ENCODE results near the gene CNOT1. TPM values are rescaled to one million over a fixed set of nuclear protein-coding genes. Genes with fewer than 3 reads are reported as not detected.

Gene CNOT1
- polyA plus RNA-seq, 1 donor from 2014 or later: 66.2 TPM

GRCh38 chr16:58563775-58564174, 65.9 kb downstream of the CNOT1 start:
- no peak overlapping the region for H3K27ac ChIP-seq (ENCODE audit: low read length)
- H4K20me1 ChIP-seq (ENCODE audit: insufficient read depth): no peaks in the 10 kb centered on the region
- H3K4me3 ChIP-seq (ENCODE audit: low read length): no peak overlapping the region
- no peaks in the 10 kb centered on the region for H3K36me3 ChIP-seq (ENCODE audit: insufficient read depth, low read length)
- H2AFZ ChIP-seq (ENCODE audit: low read depth, low read length): no peak overlapping the region
- no peaks in the 10 kb centered on the region for H3K9me3 ChIP-seq (ENCODE audit: low read length)
- no peak overlapping the region for H3K4me2 ChIP-seq (ENCODE audit: low read length)
- no peaks in the 10 kb centered on the region for H3K79me2 ChIP-seq (replicated peaks; ENCODE audit: insufficient read depth, low read length)
- H3K27me3 ChIP-seq (ENCODE audit: insufficient read depth, low read depth, low read length): no peaks in the 10 kb centered on the region
- no peak overlapping the region for H3K9ac ChIP-seq (ENCODE audit: low read length)
- H3F3A ChIP-seq (ENCODE audit: insufficient read depth, low read length, poor library complexity, severe bottlenecking): no peaks in the 10 kb centered on the region
- no peak for TF ChIP-seq RAD21 (conservative IDR thresholded peaks at IDR 0.05)
- no peak for TF ChIP-seq EP300 (conservative IDR thresholded peaks at IDR 0.05; ENCODE audit: poor library complexity, severe bottlenecking)
- H3K9me2 ChIP-seq (ENCODE audit: insufficient read depth, low read length): no peaks in the 10 kb centered on the region

- H3K9me3 ChIP-seq (ENCODE audit: low read length): no peaks in the 10 kb centered on the region
- H3F3A ChIP-seq (ENCODE audit: insufficient read depth, low read length, poor library complexity, severe bottlenecking): no peaks in the 10 kb centered on the region
- no peak overlapping the region for H3K27ac ChIP-seq (ENCODE audit: low read length)
- H3K79me2 ChIP-seq (replicated peaks; ENCODE audit: insufficient read depth, low read length): no peaks in the 10 kb centered on the region
- H3K9ac ChIP-seq (ENCODE audit: low read length): no peak overlapping the region
- H3K9me2 ChIP-seq (ENCODE audit: insufficient read depth, low read length): no peaks in the 10 kb centered on the region
- H4K20me1 ChIP-seq (ENCODE audit: insufficient read depth): no peaks in the 10 kb centered on the region
- H3K4me2 ChIP-seq (ENCODE audit: low read length): no peak overlapping the region
- H3K27me3 ChIP-seq (ENCODE audit: insufficient read depth, low read depth, low read length): no peaks in the 10 kb centered on the region
- no peak overlapping the region for H3K4me3 ChIP-seq (ENCODE audit: low read length)
- no peaks in the 10 kb centered on the region for H3K36me3 ChIP-seq (ENCODE audit: insufficient read depth, low read length)
- TF ChIP-seq TAF1 (IDR thresholded peaks at IDR 0.05; ENCODE audit: low read depth) (no peak), SMC3 (conservative IDR thresholded peaks at IDR 0.05; ENCODE audit: poor library complexity) (no peak), POLR2AphosphoS5 (IDR thresholded peaks at IDR 0.05) (no peak), RAD21 (conservative IDR thresholded peaks at IDR 0.05) (no peak), MXI1 (conservative IDR thresholded peaks at IDR 0.05; ENCODE audit: poor library complexity, severe bottlenecking) (no peak), CTCF (IDR thresholded peaks at IDR 0.05; ENCODE audit: poor library complexity, severe bottlenecking) (no peak), EZH2 (IDR thresholded peaks at IDR 0.05; ENCODE audit: borderline replicate concordance, insufficient read depth, low read length, poor library complexity, severe bottlenecking) (no peak)
- H2AFZ ChIP-seq (ENCODE audit: low read depth, low read length): no peak overlapping the region
These were observed 66.4 kb downstream of the CNOT1 start for GRCh38 chr16:58563235-58563634.

GRCh38 chr16:58556678-58557077, 72.9 kb downstream of the CNOT1 start:
- Histone ChIP-seq H3K9me3 (ENCODE audit: low read length) (no peaks in the 10 kb centered on the region), H3K36me3 (ENCODE audit: insufficient read depth, low read length) (no peaks in the 10 kb centered on the region), H3K9ac (ENCODE audit: low read length) (no peak overlapping the region), H4K20me1 (ENCODE audit: insufficient read depth) (no peaks in the 10 kb centered on the region), H3K4me3 (ENCODE audit: low read length) (no peak overlapping the region), H3K27ac (ENCODE audit: low read length) (no peak overlapping the region), H3K4me2 (ENCODE audit: low read length) (no peak overlapping the region), H2AFZ (ENCODE audit: low read depth, low read length) (no peak overlapping the region), H3F3A (ENCODE audit: insufficient read depth, low read length, poor library complexity, severe bottlenecking) (no peaks in the 10 kb centered on the region), H3K79me2 (replicated peaks; ENCODE audit: insufficient read depth, low read length) (no peaks in the 10 kb centered on the region), H3K27me3 (ENCODE audit: insufficient read depth, low read depth, low read length) (no peaks in the 10 kb centered on the region), H3K9me2 (ENCODE audit: insufficient read depth, low read length) (no peaks in the 10 kb centered on the region)
- TF ChIP-seq MXI1 (conservative IDR thresholded peaks at IDR 0.05; ENCODE audit: poor library complexity, severe bottlenecking) (no peak), EZH2 (IDR thresholded peaks at IDR 0.05; ENCODE audit: borderline replicate concordance, insufficient read depth, low read length, poor library complexity, severe bottlenecking) (no peak), RAD21 (conservative IDR thresholded peaks at IDR 0.05) (no peak), CTCF (IDR thresholded peaks at IDR 0.05; ENCODE audit: poor library complexity, severe bottlenecking) (no peak), EP300 (conservative IDR thresholded peaks at IDR 0.05; ENCODE audit: poor library complexity, severe bottlenecking) (no peak), POLR2AphosphoS5 (IDR thresholded peaks at IDR 0.05) (no peak), SMC3 (conservative IDR thresholded peaks at IDR 0.05; ENCODE audit: poor library complexity) (no peak), REST (IDR thresholded peaks at IDR 0.05; ENCODE audit: borderline replicate concordance) (no peak), TAF1 (IDR thresholded peaks at IDR 0.05; ENCODE audit: low read depth) (no peak)
